ENCODE data around the gene SLIT2.

SLIT2 gene

GRCh38 chr4:20219521-20219920 lies 32.2 kb upstream of the SLIT2 start:
- Histone ChIP-seq H3K4me3 (ENCODE audit: low read depth, low read length) (no peak overlapping the region), H3K9me3 (ENCODE audit: control insufficient read depth, low read length) (no peaks in the 10 kb centered on the region), H3K27me3 (ENCODE audit: control insufficient read depth, insufficient read depth, low read length) (peaks cover 2% of the 10 kb centered on the region), H2AFZ (no peak overlapping the region), H3K27ac (no peak overlapping the region), H3K4me1 (no peaks in the 10 kb centered on the region), H3K9ac (no peak overlapping the region), H3K4me2 (ENCODE audit: low read length) (no peak overlapping the region), H3K79me2 (no peaks in the 10 kb centered on the region), H3K36me3 (ENCODE audit: control insufficient read depth, insufficient read depth, low read length) (no peaks in the 10 kb centered on the region)
- no peak for TF ChIP-seq CTCF (IDR thresholded peaks at IDR 0.05)

- Histone ChIP-seq H3K9me3 (ENCODE audit: control insufficient read depth, low read length) (no peaks in the 10 kb centered on the region), H2AFZ (no peak overlapping the region), H3K27ac (no peak overlapping the region), H3K27me3 (ENCODE audit: control insufficient read depth, insufficient read depth, low read length) (no peaks in the 10 kb centered on the region), H3K4me3 (ENCODE audit: low read depth, low read length) (no peak overlapping the region), H3K4me2 (ENCODE audit: low read length) (no peak overlapping the region), H3K36me3 (ENCODE audit: control insufficient read depth, insufficient read depth, low read length) (no peaks in the 10 kb centered on the region), H3K79me2 (no peaks in the 10 kb centered on the region), H3K4me1 (no peaks in the 10 kb centered on the region), H3K9ac (no peak overlapping the region)
- TF ChIP-seq CTCF (IDR thresholded peaks at IDR 0.05): no peak
These were observed 13.7 kb upstream of the SLIT2 start for GRCh38 chr4:20237894-20238537.

- H3K27me3 ChIP-seq (ENCODE audit: control insufficient read depth, insufficient read depth, low read length): no peaks in the 10 kb centered on the region
- H3K9ac ChIP-seq: no peak overlapping the region
- no peaks in the 10 kb centered on the region for H3K9me3 ChIP-seq (ENCODE audit: control insufficient read depth, low read length)
- H3K4me2 ChIP-seq (ENCODE audit: low read length): no peak overlapping the region
- no peak overlapping the region for H3K27ac ChIP-seq
- H3K36me3 ChIP-seq (ENCODE audit: control insufficient read depth, insufficient read depth, low read length): no peaks in the 10 kb centered on the region
- H2AFZ ChIP-seq: no peak overlapping the region
- TF ChIP-seq CTCF (IDR thresholded peaks at IDR 0.05): peak; percentile 44
- no peaks in the 10 kb centered on the region for H3K79me2 ChIP-seq
- no peaks in the 10 kb centered on the region for H3K4me1 ChIP-seq
- no peak overlapping the region for H3K4me3 ChIP-seq (ENCODE audit: low read depth, low read length)
These were observed 3.5 kb upstream of the SLIT2 start for GRCh38 chr4:20248155-20248558.

- Histone ChIP-seq H3K4me3 (ENCODE audit: low read depth, low read length) (no peak overlapping the region), H3K4me2 (ENCODE audit: low read length) (no peak overlapping the region), H3K4me1 (no peaks in the 10 kb centered on the region), H3K9ac (no peak overlapping the region), H3K9me3 (ENCODE audit: control insufficient read depth, low read length) (no peaks in the 10 kb centered on the region), H3K27me3 (ENCODE audit: control insufficient read depth, insufficient read depth, low read length) (no peaks in the 10 kb centered on the region), H3K27ac (no peak overlapping the region), H2AFZ (no peak overlapping the region), H3K79me2 (no peaks in the 10 kb centered on the region), H3K36me3 (ENCODE audit: control insufficient read depth, insufficient read depth, low read length) (no peaks in the 10 kb centered on the region)
- TF ChIP-seq CTCF (IDR thresholded peaks at IDR 0.05): no peak
These were observed 2.4 kb upstream of the SLIT2 start for GRCh38 chr4:20249333-20249732.
